ENCODE results near the gene ATP7B.
"Not testable (repeated sequence)": the region's sequence is repeated elsewhere in the genome, so short reads cannot be mapped to it uniquely, and the experiment has no call there.

ATP7B gene

GRCh38 chr13:52010890-52011631 lies at the start of gene ATP7B:
Gene ATP7B (minus strand): TSS chr13:52011450. CDS start chr13:52011337, 113 bp downstream.
- in situ Hi-C loops (cut with MboI; ENCODE audit: low sequenced_read_pairs), result loop anchor here (25.0 kb wide), 1 partner anchor 201 kb away; no protein-coding TSS in a partner anchor

DNA sequence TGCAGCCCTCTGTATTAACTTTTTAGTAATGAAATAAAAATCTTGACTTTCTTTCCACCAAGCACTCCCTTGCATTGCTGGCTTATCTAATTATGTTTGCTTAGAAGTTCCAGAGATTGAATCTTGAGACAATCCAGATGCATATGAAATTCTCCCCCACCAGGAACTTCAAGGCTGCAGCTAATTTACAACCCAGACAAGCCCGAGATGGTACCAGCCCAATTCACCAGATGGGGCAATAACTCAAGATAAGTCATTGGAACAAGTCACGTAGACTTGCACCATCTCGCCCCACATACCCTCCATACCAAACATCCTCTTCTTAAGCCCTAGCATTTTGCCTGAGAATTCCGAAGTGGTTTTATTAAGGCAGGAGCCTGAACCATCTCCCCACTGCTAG lies 42.2 kb upstream of the ATP7B start:
- in situ Hi-C loops (cut with MboI; ENCODE audit: low sequenced_read_pairs), result no loop called here

DNA sequence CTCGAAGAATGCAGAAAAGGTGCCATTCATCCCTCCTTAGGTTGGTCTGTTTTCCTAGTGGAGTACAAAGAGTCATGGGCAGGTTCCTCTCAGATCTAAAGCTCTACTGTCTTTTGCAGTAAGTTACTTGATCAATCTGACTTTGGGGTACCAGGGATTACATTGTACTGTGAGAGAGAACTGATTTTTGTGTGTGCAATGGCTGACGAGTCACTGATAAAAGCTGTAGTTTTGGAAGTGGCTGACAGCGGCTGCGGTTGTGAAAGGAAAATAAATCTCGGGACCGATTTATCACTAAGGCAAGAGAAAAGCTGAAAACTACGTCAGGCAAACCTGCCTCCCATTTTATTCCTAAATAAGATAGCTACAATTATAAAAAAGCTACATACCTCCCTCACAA lies 40.1 kb upstream of the ATP7B start:
- in situ Hi-C loops (cut with MboI; ENCODE audit: low sequenced_read_pairs), result no loop called here

GRCh38 chr13:52048516-52048915 lies 37.3 kb upstream of the ATP7B start:
- in situ Hi-C loops (cut with MboI; ENCODE audit: low sequenced_read_pairs), result no loop called here

DNA sequence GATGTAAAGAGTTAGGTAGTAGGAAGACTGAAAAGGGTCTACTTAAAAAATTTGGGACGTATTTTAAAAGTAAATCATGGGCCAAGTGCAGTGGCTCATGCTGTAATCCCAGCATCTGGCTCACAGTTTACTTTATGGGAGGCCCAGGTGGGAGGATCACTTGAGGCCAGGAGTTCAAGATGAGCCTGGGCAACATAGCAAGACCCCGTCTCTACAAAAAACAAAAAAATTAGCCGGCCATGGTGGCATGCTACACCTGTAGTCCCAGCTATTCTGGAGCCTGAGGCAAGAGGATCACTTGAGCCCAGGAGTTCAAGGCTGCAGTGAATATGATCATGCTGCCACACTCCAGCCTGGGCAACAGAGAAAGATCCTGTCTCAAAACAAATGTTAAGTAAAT lies 36.2 kb upstream of the ATP7B start:
- in situ Hi-C loops (cut with MboI; ENCODE audit: low sequenced_read_pairs), result no loop called here

GRCh38 chr13:52043675-52044074 lies 32.4 kb upstream of the ATP7B start:
- in situ Hi-C loops (cut with MboI; ENCODE audit: low sequenced_read_pairs), result no loop called here

GRCh38 chr13:52036037-52036436 lies 24.8 kb upstream of the ATP7B start:
- in situ Hi-C loops (cut with MboI; ENCODE audit: low sequenced_read_pairs), result no loop called here

- in situ Hi-C loops (cut with MboI; ENCODE audit: low sequenced_read_pairs), result no loop called here
Measured at GRCh38 chr13:52034616-52035226, 23.5 kb upstream of the ATP7B start.

- in situ Hi-C loops (cut with MboI; ENCODE audit: low sequenced_read_pairs), result no loop called here
Measured at GRCh38 chr13:52033039-52033438, 21.8 kb upstream of the ATP7B start.

DNA sequence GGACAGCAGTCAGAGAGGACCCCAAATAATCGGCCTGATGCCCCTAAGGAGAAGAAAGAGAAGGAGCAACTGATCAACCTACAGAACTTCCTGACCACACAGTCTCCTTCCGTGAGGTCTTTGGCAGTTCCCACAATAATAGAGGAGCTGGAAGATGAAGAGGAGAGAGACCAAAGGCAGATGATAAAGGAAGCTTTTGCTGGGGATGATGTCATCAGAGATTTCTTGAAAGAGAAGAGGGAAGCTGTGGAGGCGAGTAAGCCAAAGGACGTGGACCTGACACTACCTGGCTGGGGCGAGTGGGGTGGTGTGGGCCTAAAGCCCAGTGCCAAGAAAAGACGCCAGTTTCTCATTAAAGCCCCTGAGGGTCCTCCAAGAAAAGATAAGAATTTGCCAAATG lies 19.2 kb upstream of the ATP7B start:
- in situ Hi-C loops (cut with MboI; ENCODE audit: low sequenced_read_pairs), result not testable (repeated sequence)

DNA sequence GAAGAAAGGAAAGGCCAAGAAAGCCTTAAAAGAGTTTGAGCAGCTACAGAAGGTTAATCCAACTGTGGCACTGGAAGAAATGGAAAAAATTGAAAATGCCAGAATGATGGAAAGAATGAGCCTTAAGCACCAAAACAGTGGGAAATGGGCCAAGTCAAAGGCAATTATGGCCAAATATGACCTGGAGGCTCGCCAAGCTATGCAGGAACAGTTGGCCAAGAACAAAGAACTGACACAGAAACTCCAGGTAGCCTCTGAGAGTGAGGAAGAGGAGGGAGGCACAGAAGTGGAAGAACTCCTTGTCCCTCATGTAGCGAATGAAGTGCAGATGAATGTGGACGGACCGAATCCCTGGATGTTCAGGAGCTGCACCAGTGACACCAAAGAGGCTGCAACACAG lies 18.3 kb upstream of the ATP7B start:
- in situ Hi-C loops (cut with MboI; ENCODE audit: low sequenced_read_pairs), result no loop called here

DNA sequence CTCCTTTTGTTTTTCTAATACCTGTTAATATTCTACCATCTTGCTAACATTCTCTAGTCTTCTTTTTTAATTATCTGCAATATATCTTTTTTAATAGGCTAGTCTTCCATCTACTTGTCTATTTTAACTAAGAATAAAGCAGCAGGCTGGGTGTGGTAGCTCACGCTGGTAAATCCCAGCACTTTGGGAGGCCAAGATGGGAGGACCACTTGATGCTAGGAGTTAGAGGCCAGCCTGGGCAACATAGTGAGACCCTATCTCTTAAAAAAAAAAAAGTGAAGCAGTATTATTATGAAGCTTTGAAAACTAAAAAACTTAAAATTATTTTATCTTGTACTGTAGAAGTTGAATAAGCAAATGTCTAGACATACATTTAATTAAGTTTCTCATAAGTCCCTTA lies 16.6 kb upstream of the ATP7B start:
- in situ Hi-C loops (cut with MboI; ENCODE audit: low sequenced_read_pairs), result no loop called here

- in situ Hi-C loops (cut with MboI; ENCODE audit: low sequenced_read_pairs), result no loop called here
Measured at GRCh38 chr13:52026246-52026626, 15.0 kb upstream of the ATP7B start.

GRCh38 chr13:52025475-52026245 lies 14.4 kb upstream of the ATP7B start:
- in situ Hi-C loops (cut with MboI; ENCODE audit: low sequenced_read_pairs), result no loop called here

GRCh38 chr13:52024481-52024880 lies 13.2 kb upstream of the ATP7B start, which contains the start of gene UTP14C:
Gene UTP14C (plus strand): TSS chr13:52024691. CDS start chr13:52028805, 4,114 bp downstream.
- in situ Hi-C loops (cut with MboI; ENCODE audit: low sequenced_read_pairs), result loop anchor here (25.0 kb wide), 1 partner anchor 188 kb away; no protein-coding TSS in a partner anchor

DNA sequence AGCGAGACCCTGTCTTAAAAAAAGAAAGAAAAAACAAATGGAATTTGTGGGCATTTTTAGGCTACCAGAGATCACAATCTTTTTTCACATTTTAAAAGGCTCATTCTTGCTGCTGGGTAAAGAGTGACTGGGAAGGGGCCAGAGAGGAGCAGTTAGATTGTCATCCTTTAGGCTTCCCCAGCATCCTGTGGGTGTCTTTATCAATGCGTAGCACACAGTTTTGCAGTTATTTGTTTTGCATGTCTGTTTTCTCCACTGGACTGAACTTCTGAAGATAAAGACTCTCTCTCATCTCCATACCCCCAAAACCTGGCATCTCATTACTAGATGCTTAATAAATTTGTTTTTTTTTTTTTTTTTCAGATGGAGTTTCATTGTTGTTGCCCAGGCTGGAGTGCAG lies 11.1 kb upstream of the ATP7B start:
- in situ Hi-C loops (cut with MboI; ENCODE audit: low sequenced_read_pairs), result loop anchor here (25.0 kb wide), 1 partner anchor 190 kb away; no protein-coding TSS in a partner anchor

DNA sequence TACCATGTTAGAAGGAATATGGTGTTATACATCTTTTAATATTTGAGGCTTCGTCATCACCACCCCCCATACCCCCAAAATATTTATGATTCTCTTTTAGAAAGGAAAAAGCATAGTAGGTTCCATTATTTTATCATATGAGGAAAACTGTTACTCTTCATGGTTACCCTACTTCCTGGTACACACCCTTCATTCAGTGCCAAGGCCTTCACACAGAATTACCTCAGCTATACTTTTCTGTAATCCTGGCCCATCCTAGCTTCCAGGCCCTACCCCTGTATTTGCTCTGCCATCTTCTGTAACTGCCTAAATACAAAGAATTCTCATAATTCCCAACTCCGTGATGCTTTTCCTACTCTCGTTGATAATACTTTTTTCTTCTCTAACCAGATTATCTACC lies 8.9 kb upstream of the ATP7B start:
- in situ Hi-C loops (cut with MboI; ENCODE audit: low sequenced_read_pairs), result loop anchor here (25.0 kb wide), 1 partner anchor 192 kb away; no protein-coding TSS in a partner anchor

DNA sequence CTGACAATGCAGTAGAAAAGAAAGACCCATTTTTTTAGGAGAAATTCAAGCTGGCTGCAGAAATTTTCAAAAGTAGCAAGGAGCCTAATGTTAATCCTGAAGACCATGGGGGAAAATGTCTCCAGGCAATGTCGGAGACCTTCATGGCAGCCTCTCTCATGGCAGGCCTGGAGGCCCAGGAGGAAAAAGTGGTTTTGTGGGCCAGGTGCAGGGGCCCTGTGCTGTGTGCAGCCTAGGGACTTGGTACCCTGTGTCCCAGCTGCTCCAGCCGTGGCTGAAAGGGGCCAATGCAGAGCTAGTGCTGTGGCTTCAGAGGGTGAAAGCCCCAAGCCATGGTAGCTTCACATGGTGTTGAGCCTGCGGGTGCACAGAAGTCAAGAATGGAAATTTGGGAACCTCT lies 5.0 kb upstream of the ATP7B start:
- in situ Hi-C loops (cut with MboI; ENCODE audit: low sequenced_read_pairs), result loop anchor here (25.0 kb wide), 1 partner anchor 196 kb away; no protein-coding TSS in a partner anchor

- in situ Hi-C loops (cut with MboI; ENCODE audit: low sequenced_read_pairs), result loop anchor here (25.0 kb wide), 1 partner anchor 200 kb away; no protein-coding TSS in a partner anchor
Measured at GRCh38 chr13:52012512-52012836, 1.2 kb upstream of the ATP7B start.

GRCh38 chr13:52011632-52012511 lies 622 bp upstream of the ATP7B start, which contains the start of gene ALG11:
Gene ALG11 (plus strand): TSS chr13:52012398. CDS start chr13:52012419, 21 bp downstream.
- in situ Hi-C loops (cut with MboI; ENCODE audit: low sequenced_read_pairs), result loop anchor here (25.0 kb wide), 1 partner anchor 200 kb away; no protein-coding TSS in a partner anchor

Data from HL-60/S4 treated with retinoic acid at 250 ng/mL for 4 days and 3 days (cell line).